Fibroblast of lung (primary cell): Measurements from ENCODE around the gene CD7. TPM values are rescaled to one million over a fixed set of nuclear protein-coding genes. Genes with fewer than 3 reads are reported as not detected.
A peak's percentile ranks its signal among the peaks of the same experiment; 100 is the strongest.

ENCODE experiments used
- DNase-seq, 2 donors: peaks; one replicate each; pipeline versions ENCODE4 v3.0.0 to v3.0.0-alpha.2; 2010; ENCODE audit warnings: low read depth in 2 of 2
- H2AFZ ChIP-seq: 2 replicates; pipeline ENCODE4 v1.5.1; 2012; ENCODE audit warnings: low read length, control low read depth, inconsistent platforms
- H3K27ac ChIP-seq: 2 replicates; pipeline ENCODE4 v1.5.1; 2011; ENCODE audit warnings: low read length, control low read depth; ENCODE audit not compliant: insufficient read depth
- H3K27me3 ChIP-seq: 2 replicates; pipeline ENCODE4 v1.5.1; 2011; ENCODE audit warnings: mild to moderate bottlenecking, low read length; ENCODE audit not compliant: control insufficient read depth, insufficient read depth
- H3K36me3 ChIP-seq: 2 replicates; pipeline ENCODE4 v1.5.1; 2011; ENCODE audit warnings: low read length; ENCODE audit not compliant: control insufficient read depth, insufficient read depth
- H3K4me1 ChIP-seq: 2 replicates; pipeline ENCODE4 v1.5.1; 2011; ENCODE audit warnings: low read length; ENCODE audit not compliant: control insufficient read depth, insufficient read depth; ENCODE audit errors: extremely low read depth
- H3K4me2 ChIP-seq: 2 replicates; pipeline ENCODE4 v1.5.1; 2011; ENCODE audit warnings: low read length, control low read depth; ENCODE audit not compliant: insufficient read depth; ENCODE audit errors: extremely low read depth
- H3K4me3 ChIP-seq, 4 experiments: fragments of 200-600 bp in 1 of 4; sonication (generic) in 1 of 4; replicated peaks in 1 of 4; 2 replicates each; pipeline ENCODE4 v1.5.1; 2011 to 2016; ENCODE audit warnings: low read length in 4 of 4, low read depth in 3 of 4, mild to moderate bottlenecking in 3 of 4, control low read depth in 2 of 4, inconsistent platforms in 1 of 4, mixed read lengths in 1 of 4; ENCODE audit not compliant: insufficient read depth in 1 of 4; ENCODE audit errors: control extremely low read depth in 1 of 4
- H3K79me2 ChIP-seq: 2 replicates; pipeline ENCODE4 v1.5.1; 2012; ENCODE audit warnings: mild to moderate bottlenecking, low read length, inconsistent platforms; ENCODE audit not compliant: control insufficient read depth, insufficient read depth
- H3K9ac ChIP-seq: 2 replicates; pipeline ENCODE4 v1.5.1; 2011; ENCODE audit warnings: mild to moderate bottlenecking, low read length, control low read depth; ENCODE audit not compliant: insufficient read depth
- H3K9me3 ChIP-seq: 2 replicates; pipeline ENCODE4 v1.5.1; 2012; ENCODE audit warnings: low read depth, low read length; ENCODE audit not compliant: control insufficient read depth, insufficient read depth
- H4K20me1 ChIP-seq: 2 replicates; pipeline ENCODE4 v1.5.1; 2011; ENCODE audit warnings: low read length; ENCODE audit not compliant: control insufficient read depth, insufficient read depth; ENCODE audit errors: extremely low read depth
- EZH2 ChIP-seq: IDR thresholded peaks from 2 replicates; pipeline ENCODE4 v1.5.1; 2012; ENCODE audit warnings: low read length, control low read depth, mild to moderate bottlenecking; ENCODE audit errors: missing control alignments
- polyA plus RNA-seq, 2 donors: library from polyadenylated mRNA; depleted of rRNA in 1 of 2; stranded (reverse) in 1 of 2; unstranded in 1 of 2; fragments of >200 nt; gene quantifications; 2 replicates each; pipeline ENCODE4 v1.2.1, GENCODE V29; 2011 to 2012; ENCODE audit warnings: missing spikeins in 1 of 2
- total RNA-seq: library from RNA; depleted of rRNA; stranded (reverse); fragments of >200 nt; gene quantifications from 2 replicates; pipeline ENCODE4 v1.2.1, GENCODE V29; 2014
- TF ChIP-seq, protein P1 (sequence below), 2 donors: IDR thresholded peaks in 1 of 2; conservative IDR thresholded peaks in 1 of 2; 1 replicate in 1 of 2; 2 replicates in 1 of 2; pipeline ENCODE4 v1.5.1; 2011 to 2012; ENCODE audit warnings: low read length in 2 of 2, control low read depth in 1 of 2, inconsistent platforms in 1 of 2, low read depth in 1 of 2, mild to moderate bottlenecking in 1 of 2

The CD7 gene
- total and polyA plus RNA-seq, 2 donors (not counting 1 experiment from before 2014, with no cell fraction given) = 0.17 TPM; not detected in 1

DNA sequence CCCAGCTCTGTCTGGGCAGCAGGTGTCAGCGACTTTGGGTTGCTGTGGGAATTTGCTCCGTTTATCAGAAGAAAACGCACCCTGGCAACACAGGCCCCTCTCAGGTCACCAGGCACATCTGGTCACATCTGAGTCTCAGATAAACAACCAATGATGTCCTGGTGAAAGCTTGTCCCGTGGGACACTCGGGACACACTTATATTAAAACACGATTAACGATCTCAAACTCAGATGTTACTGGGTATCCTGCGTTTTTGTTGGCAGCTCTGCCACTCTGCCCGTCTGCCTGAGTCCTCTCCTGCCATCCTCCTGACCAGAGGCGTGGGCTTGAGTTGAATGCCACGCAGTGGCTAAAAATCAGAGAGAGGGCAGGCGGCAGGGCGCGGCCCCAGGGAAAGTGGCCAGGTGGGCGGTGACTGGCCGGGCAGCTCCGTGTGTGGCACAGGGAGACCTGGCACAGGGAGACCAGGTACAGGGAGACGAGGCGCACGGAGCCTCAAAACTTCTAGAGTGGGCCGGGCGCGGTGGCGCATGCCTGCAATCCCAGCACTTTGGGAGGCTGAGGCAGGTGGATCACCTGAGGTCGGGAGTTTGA is 14.0 kb upstream of the CD7 start:
- Histone ChIP-seq H3K4me2 (no peak overlapping the region), H3K9me3 (no peaks in the 10 kb centered on the region), H2AFZ (no peak overlapping the region), H3K79me2 (no peaks in the 10 kb centered on the region), H4K20me1 (no peaks in the 10 kb centered on the region), H3K4me1 (peaks cover 22% of the 10 kb centered on the region), H3K9ac (no peak overlapping the region), H3K27ac (no peak overlapping the region), H3K4me3 (no peak overlapping the region), H3K27me3 (no peaks in the 10 kb centered on the region), H3K36me3 (no peaks in the 10 kb centered on the region)
- TF ChIP-seq EZH2 = no peak
- TF ChIP-seq, protein P1, sequence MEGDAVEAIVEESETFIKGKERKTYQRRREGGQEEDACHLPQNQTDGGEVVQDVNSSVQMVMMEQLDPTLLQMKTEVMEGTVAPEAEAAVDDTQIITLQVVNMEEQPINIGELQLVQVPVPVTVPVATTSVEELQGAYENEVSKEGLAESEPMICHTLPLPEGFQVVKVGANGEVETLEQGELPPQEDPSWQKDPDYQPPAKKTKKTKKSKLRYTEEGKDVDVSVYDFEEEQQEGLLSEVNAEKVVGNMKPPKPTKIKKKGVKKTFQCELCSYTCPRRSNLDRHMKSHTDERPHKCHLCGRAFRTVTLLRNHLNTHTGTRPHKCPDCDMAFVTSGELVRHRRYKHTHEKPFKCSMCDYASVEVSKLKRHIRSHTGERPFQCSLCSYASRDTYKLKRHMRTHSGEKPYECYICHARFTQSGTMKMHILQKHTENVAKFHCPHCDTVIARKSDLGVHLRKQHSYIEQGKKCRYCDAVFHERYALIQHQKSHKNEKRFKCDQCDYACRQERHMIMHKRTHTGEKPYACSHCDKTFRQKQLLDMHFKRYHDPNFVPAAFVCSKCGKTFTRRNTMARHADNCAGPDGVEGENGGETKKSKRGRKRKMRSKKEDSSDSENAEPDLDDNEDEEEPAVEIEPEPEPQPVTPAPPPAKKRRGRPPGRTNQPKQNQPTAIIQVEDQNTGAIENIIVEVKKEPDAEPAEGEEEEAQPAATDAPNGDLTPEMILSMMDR (conservative IDR thresholded peaks at IDR 0.05 in 1 of 2, IDR thresholded peaks at IDR 0.05 in 1 of 2; ENCODE audit: low read depth in 1 of 2, low read length in 2 of 2) = no peak
- DNase-seq = no peak

DNA sequence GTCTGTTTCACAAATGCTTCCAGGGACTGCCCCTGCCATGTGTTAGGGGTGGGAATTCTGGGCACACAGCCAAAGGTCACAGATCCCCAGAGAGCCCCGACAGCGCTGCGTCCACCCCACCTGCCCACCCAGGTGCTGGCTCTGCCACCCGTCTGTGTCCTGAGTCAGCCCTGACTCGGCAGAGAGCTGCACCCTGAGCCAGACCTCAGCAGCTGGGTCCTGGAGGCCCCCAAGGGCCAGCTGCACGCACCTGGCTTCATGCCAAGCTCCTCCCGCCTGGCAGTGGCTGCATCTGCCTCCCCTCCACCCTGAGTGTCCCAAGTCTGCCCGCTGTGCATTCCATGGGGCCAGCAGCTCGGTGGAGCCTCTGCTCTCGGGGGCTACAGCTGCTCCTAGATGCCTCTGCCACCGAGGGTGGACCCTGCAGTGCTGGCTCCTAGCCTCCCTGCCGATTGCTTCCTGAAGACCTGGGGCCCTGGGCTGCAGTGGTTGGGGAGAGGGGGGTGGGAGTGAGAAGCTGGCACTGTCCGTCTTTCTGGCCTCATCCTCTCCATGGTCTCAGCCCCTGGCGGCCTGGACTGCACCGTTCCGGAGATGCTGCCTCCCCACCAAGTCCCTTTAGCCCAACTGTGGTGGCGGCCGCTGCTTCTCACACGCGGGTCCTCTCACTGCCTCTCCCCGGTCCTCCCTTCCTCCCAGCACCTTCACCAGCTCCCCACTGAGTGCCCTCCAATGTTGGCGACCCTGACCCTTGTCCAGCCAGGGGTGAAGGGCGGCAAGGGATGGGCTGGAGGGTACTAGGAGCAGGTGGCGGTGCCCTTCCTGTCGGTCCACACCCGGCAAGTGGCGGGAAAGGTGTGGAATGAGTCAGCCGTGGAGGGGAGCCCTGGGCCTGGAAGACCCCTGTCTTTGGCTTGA is 13.2 kb upstream of the CD7 start:
- peak; percentile 41 to 75 for DNase-seq
- Histone ChIP-seq H3K36me3 (no peaks in the 10 kb centered on the region), H3K27ac (no peak overlapping the region), H3K4me1 (peaks cover 22% of the 10 kb centered on the region), H3K27me3 (no peaks in the 10 kb centered on the region), H4K20me1 (no peaks in the 10 kb centered on the region), H3K9me3 (no peaks in the 10 kb centered on the region), H3K4me3 (no peak overlapping the region), H3K9ac (no peak overlapping the region), H3K4me2 (peak overlapping the region; percentile 68), H2AFZ (no peak overlapping the region), H3K79me2 (no peaks in the 10 kb centered on the region)
- TF ChIP-seq, protein P1 (conservative IDR thresholded peaks at IDR 0.05 in 1 of 2, IDR thresholded peaks at IDR 0.05 in 1 of 2; ENCODE audit: low read depth in 1 of 2, low read length in 2 of 2) = peak in 1 of 2 donors; percentile 4
- no peak for TF ChIP-seq EZH2

DNA sequence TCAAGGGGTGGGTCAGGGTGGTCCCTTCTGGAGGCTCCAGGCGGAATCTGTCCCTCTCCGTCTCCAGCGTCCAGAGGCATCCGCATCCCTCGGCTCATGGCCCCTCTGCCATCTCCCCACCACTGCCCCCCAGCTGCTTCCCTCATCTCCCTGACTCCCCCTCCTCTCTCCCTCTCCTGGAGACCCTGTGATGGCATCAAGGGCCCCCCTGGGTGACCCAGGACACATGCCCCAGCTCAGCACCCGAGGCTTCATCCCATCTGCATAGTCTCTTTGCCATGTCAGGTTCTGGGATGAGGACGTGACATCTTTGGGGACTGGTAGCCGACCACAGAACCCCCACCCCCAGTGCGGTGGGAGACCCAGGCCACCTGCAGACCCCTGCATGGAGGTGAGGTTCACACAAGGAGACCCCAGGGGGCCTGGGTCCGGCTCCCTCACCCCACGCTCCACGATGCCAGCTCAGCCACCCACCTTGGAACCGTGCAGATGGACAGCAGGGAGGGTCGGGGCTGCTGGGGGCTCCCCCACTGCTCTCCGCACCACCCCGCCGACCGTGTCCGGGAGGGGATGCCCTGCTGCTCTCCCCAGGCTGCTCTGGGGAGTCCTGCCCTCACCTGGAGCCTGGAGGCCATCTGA is 12.4 kb upstream of the CD7 start:
- Histone ChIP-seq H3K9ac (no peak overlapping the region), H3K4me3 (no peak overlapping the region), H3K9me3 (no peaks in the 10 kb centered on the region), H3K79me2 (no peaks in the 10 kb centered on the region), H3K36me3 (no peaks in the 10 kb centered on the region), H3K27ac (no peak overlapping the region), H4K20me1 (no peaks in the 10 kb centered on the region), H3K27me3 (no peaks in the 10 kb centered on the region), H3K4me1 (peaks cover 21% of the 10 kb centered on the region), H3K4me2 (peak overlapping the region; percentile 68), H2AFZ (no peak overlapping the region)
- TF ChIP-seq, protein P1 (conservative IDR thresholded peaks at IDR 0.05 in 1 of 2, IDR thresholded peaks at IDR 0.05 in 1 of 2; ENCODE audit: low read depth in 1 of 2, low read length in 2 of 2) = no peak
- TF ChIP-seq EZH2 = no peak
- DNase-seq = no peak
